GM10248 (cell line): Measurements from ENCODE around the gene ADAMTS1.

ENCODE experiments used
- CTCF ChIA-PET: fragments of 300-600 bp; sonication (Branson Sonifier 250); formaldehyde crosslinking; extraction: SDS; loops from one replicate; lab custom pipeline; 2021; ENCODE audit warnings: antibody characterized with exemption; lab: Yijun Ruan, JAX
- POLR2A ChIA-PET: fragments of 350-650 bp; sonication (Branson Sonifier 250); formaldehyde crosslinking; extraction: SDS; loops from one replicate; lab custom pipeline; 2020; ENCODE audit warnings: antibody characterized with exemption; lab: Yijun Ruan, JAX
- DNase-seq: peaks from one replicate; pipeline ENCODE4 v3.0.0; 2012; ENCODE audit errors: extremely low spot score
- CTCF ChIP-seq: IDR thresholded peaks from 2 replicates; pipeline ENCODE4 v1.5.1; 2012; ENCODE audit warnings: mild to moderate bottlenecking, low read depth; ENCODE audit errors: extremely low read depth, missing control alignments, control extremely low read depth

Gene ADAMTS1

GRCh38 chr21:26820509-26820908 lies 24.7 kb downstream of the ADAMTS1 start:
- TF ChIP-seq CTCF: no peak
- ChIA-PET POLR2A (no interaction called here), CTCF (no interaction called here)
- no peak for DNase-seq

DNA sequence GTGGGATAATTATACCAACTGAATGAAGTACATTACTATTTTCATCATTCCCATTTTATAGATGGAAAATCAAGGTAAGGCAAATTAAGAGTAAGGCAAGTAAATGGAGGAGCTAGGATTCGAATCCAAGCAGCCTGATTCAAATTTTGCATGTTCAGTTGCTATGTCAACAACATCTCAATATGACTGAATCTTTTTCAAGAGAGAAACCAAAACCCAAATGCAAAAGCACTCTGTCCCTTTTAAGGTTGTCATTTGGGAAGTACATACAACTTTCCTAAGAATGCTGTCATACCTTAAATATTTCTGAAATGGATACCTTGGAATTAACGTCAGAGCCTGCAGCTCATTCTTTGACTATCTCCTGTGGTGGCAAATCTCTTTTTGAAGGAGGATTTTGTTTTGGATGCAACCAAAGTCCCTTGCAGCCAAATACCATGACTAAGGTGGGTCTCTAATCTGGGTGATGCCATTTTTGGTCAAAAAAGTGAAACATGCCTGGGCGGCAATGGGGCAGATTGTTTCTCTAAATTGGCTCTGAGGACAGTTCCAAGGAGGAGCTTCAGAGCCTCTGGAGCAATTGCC lies 25.4 kb downstream of the ADAMTS1 start:
- no peak for DNase-seq
- ChIA-PET POLR2A (no interaction called here), CTCF (no interaction called here)

GRCh38 chr21:26818906-26819305 lies 26.3 kb downstream of the ADAMTS1 start:
- POLR2A ChIA-PET: no interaction called here
- no peak for TF ChIP-seq CTCF
- DNase-seq: no peak
- CTCF ChIA-PET: no interaction called here

More for the DNA sequence above, 25.4 kb downstream of the ADAMTS1 start:
- no peak for TF ChIP-seq CTCF

- POLR2A ChIA-PET: no interaction called here
Measured at GRCh38 chr21:26815197-26815596, 30.0 kb downstream of the ADAMTS1 start.

GRCh38 chr21:26814386-26814785 lies 30.8 kb downstream of the ADAMTS1 start:
- DNase-seq: no peak
- CTCF ChIA-PET: interaction anchor here (0.6 kb wide), 1 partner anchor 1931 kb away, joined by 3 read pairs; no protein-coding TSS in a partner anchor
- POLR2A ChIA-PET: no interaction called here
- no peak for TF ChIP-seq CTCF

More at GRCh38 chr21:26815197-26815596, 30.0 kb downstream of the ADAMTS1 start:
- no peak for DNase-seq
- CTCF ChIA-PET: interaction anchor here (1.0 to 2.2 kb wide), 2 partner anchors 9 to 22 kb away, joined by 3 to 10 read pairs; no protein-coding TSS in a partner anchor
- no peak for TF ChIP-seq CTCF

- ChIA-PET CTCF (no interaction called here), POLR2A (no interaction called here)
- DNase-seq: no peak
- TF ChIP-seq CTCF: no peak
Measured at GRCh38 chr21:26813426-26813998, 31.7 kb downstream of the ADAMTS1 start.

DNA sequence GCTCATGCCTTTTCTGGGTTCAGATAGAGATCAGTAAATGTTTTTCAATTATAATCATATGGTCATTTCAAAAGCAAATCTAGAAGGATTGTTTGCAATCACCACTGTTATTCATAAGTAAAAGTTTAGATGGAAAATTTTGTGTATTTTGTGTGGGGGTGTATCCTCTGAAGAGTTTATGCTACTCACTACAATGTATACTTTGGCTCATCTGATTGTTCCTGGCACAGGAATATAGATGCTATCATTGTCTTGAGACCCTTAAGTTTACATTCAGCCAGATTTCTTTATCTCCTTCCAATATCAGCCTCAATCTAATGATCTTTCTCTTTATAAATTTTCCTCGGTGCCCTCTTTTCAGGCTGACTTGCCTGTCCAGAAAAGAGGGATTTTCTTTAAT lies 33.0 kb downstream of the ADAMTS1 start:
- ChIA-PET POLR2A (no interaction called here), CTCF (interaction anchor here (1.2 kb wide), 1 partner anchor 1933 kb away, joined by 3 read pairs; no protein-coding TSS in a partner anchor)
- DNase-seq: no peak
- TF ChIP-seq CTCF: no peak
